Muscle layer of colon (tissue), 2 donors: ENCODE results near the gene PRPS1L1.

Experiments used
- H3K27ac ChIP-seq: one replicate; pipeline ENCODE4 v1.7.0; 2013; ENCODE audit warnings: low read depth, mild to moderate bottlenecking, low read length, moderate library complexity
- H3K27me3 ChIP-seq, 2 donors: one replicate each; pipeline ENCODE4 v1.7.0; 2013; ENCODE audit warnings: low read length in 2 of 2, mild to moderate bottlenecking in 2 of 2; ENCODE audit not compliant: insufficient read depth in 2 of 2, control insufficient read depth in 1 of 2
- H3K36me3 ChIP-seq: one replicate; pipeline ENCODE4 v1.7.0; 2013; ENCODE audit warnings: mild to moderate bottlenecking, low read length; ENCODE audit not compliant: insufficient read depth
- H3K4me1 ChIP-seq: one replicate; pipeline ENCODE4 v1.7.0; 2013; ENCODE audit warnings: mild to moderate bottlenecking, low read length; ENCODE audit not compliant: insufficient read depth
- H3K4me3 ChIP-seq, 2 donors: one replicate each; pipeline ENCODE4 v1.7.0; 2013; ENCODE audit warnings: low read length in 2 of 2, low read depth in 1 of 2, mild to moderate bottlenecking in 1 of 2, moderate library complexity in 1 of 2
- H3K9ac ChIP-seq: one replicate; pipeline ENCODE4 v1.7.0; 2013; ENCODE audit warnings: low read length
- H3K9me3 ChIP-seq: one replicate; pipeline ENCODE4 v1.7.0; 2013; ENCODE audit warnings: mild to moderate bottlenecking, low read length
- donor health status: abdominal sarcoma.
- donor health status: Adenocarcinoma of cecum.

PRPS1L1 gene

GRCh38 chr7:18027628-18028027 is at the start of gene PRPS1L1:
Gene PRPS1L1 (minus strand): TSS chr7:18027846.
- no peaks in the 10 kb centered on the region for H3K27me3 ChIP-seq
- H3K4me1 ChIP-seq, result no peaks in the 10 kb centered on the region
- H3K27ac ChIP-seq, result no peak within 1 kb of the TSS
- no peak within 1 kb of the TSS for H3K9ac ChIP-seq
- H3K36me3 ChIP-seq, result no peaks in the 10 kb centered on the region
- no peak within 1 kb of the TSS for H3K4me3 ChIP-seq
- H3K9me3 ChIP-seq, result no peaks in the 10 kb centered on the region

GRCh38 chr7:18076461-18076860 is 48.8 kb upstream of the PRPS1L1 start:
- no peak overlapping the region for H3K27ac ChIP-seq

GRCh38 chr7:18068745-18069144 is 41.1 kb upstream of the PRPS1L1 start:
- Histone ChIP-seq H3K9ac (no peak overlapping the region), H3K4me1 (no peaks in the 10 kb centered on the region), H3K27ac (no peak overlapping the region), H3K36me3 (no peaks in the 10 kb centered on the region), H3K27me3 (no peaks in the 10 kb centered on the region), H3K9me3 (no peaks in the 10 kb centered on the region), H3K4me3 (no peak overlapping the region)

More at GRCh38 chr7:18076461-18076860, 48.8 kb upstream of the PRPS1L1 start:
- Histone ChIP-seq H3K4me1 (no peaks in the 10 kb centered on the region), H3K27me3 (no peaks in the 10 kb centered on the region), H3K4me3 (no peak overlapping the region), H3K9ac (no peak overlapping the region), H3K36me3 (no peaks in the 10 kb centered on the region), H3K9me3 (no peaks in the 10 kb centered on the region)

GRCh38 chr7:18064242-18064838 is 36.7 kb upstream of the PRPS1L1 start:
- no peaks in the 10 kb centered on the region for H3K9me3 ChIP-seq

GRCh38 chr7:18063149-18063901 is 35.7 kb upstream of the PRPS1L1 start:
- Histone ChIP-seq H3K9me3 (no peaks in the 10 kb centered on the region), H3K4me3 (no peak overlapping the region), H3K4me1 (no peaks in the 10 kb centered on the region)

More at GRCh38 chr7:18064242-18064838, 36.7 kb upstream of the PRPS1L1 start:
- Histone ChIP-seq H3K27ac (no peak overlapping the region), H3K9ac (no peak overlapping the region), H3K4me1 (no peaks in the 10 kb centered on the region), H3K27me3 (no peaks in the 10 kb centered on the region), H3K4me3 (no peak overlapping the region), H3K36me3 (no peaks in the 10 kb centered on the region)

GRCh38 chr7:18059171-18059570 is 31.5 kb upstream of the PRPS1L1 start:
- H3K36me3 ChIP-seq, result no peaks in the 10 kb centered on the region
- H3K4me3 ChIP-seq, result no peak overlapping the region
- no peaks in the 10 kb centered on the region for H3K4me1 ChIP-seq
- H3K9me3 ChIP-seq, result no peaks in the 10 kb centered on the region
- H3K27me3 ChIP-seq, result no peaks in the 10 kb centered on the region
- H3K27ac ChIP-seq, result no peak overlapping the region
- no peak overlapping the region for H3K9ac ChIP-seq

More at GRCh38 chr7:18063149-18063901, 35.7 kb upstream of the PRPS1L1 start:
- Histone ChIP-seq H3K9ac (no peak overlapping the region), H3K36me3 (no peaks in the 10 kb centered on the region), H3K27me3 (no peaks in the 10 kb centered on the region), H3K27ac (no peak overlapping the region)

- Histone ChIP-seq H3K27me3 (no peaks in the 10 kb centered on the region), H3K4me1 (no peaks in the 10 kb centered on the region), H3K27ac (no peak overlapping the region), H3K9me3 (no peaks in the 10 kb centered on the region), H3K9ac (no peak overlapping the region), H3K36me3 (no peaks in the 10 kb centered on the region), H3K4me3 (no peak overlapping the region)
These were observed 26.3 kb upstream of the PRPS1L1 start for GRCh38 chr7:18053941-18054340.

GRCh38 chr7:18053177-18053928 is 25.7 kb upstream of the PRPS1L1 start:
- Histone ChIP-seq H3K9ac (no peak overlapping the region), H3K9me3 (no peaks in the 10 kb centered on the region), H3K4me3 (no peak overlapping the region), H3K36me3 (no peaks in the 10 kb centered on the region), H3K27ac (no peak overlapping the region), H3K27me3 (no peaks in the 10 kb centered on the region), H3K4me1 (no peaks in the 10 kb centered on the region)

GRCh38 chr7:18049262-18049661 is 21.6 kb upstream of the PRPS1L1 start:
- Histone ChIP-seq H3K27me3 (no peaks in the 10 kb centered on the region), H3K4me1 (no peaks in the 10 kb centered on the region), H3K9ac (no peak overlapping the region), H3K36me3 (no peaks in the 10 kb centered on the region), H3K27ac (no peak overlapping the region), H3K9me3 (no peaks in the 10 kb centered on the region), H3K4me3 (no peak overlapping the region)

GRCh38 chr7:18046601-18047000 is 19.0 kb upstream of the PRPS1L1 start:
- no peak overlapping the region for H3K27ac ChIP-seq
- H3K4me1 ChIP-seq, result no peaks in the 10 kb centered on the region
- H3K9ac ChIP-seq, result no peak overlapping the region
- H3K4me3 ChIP-seq, result no peak overlapping the region
- no peaks in the 10 kb centered on the region for H3K27me3 ChIP-seq
- no peaks in the 10 kb centered on the region for H3K36me3 ChIP-seq
- H3K9me3 ChIP-seq, result no peaks in the 10 kb centered on the region

GRCh38 chr7:18045171-18045570 is 17.5 kb upstream of the PRPS1L1 start:
- Histone ChIP-seq H3K36me3 (no peaks in the 10 kb centered on the region), H3K27ac (no peak overlapping the region), H3K4me1 (no peaks in the 10 kb centered on the region), H3K9me3 (no peaks in the 10 kb centered on the region), H3K4me3 (no peak overlapping the region), H3K27me3 (no peaks in the 10 kb centered on the region), H3K9ac (no peak overlapping the region)
